K562 (cell line): Measurements from ENCODE around the gene NOL4L. TPM values are rescaled to one million over a fixed set of nuclear protein-coding genes. Genes with fewer than 3 reads are reported as not detected.

Source experiments
- CCAR2 ChIP-seq: fragments of 200-400 bp; formaldehyde crosslinking; IDR thresholded peaks from 2 replicates; pipeline ENCODE4 v1.6.1; 2017; ENCODE audit warnings: mild to moderate bottlenecking, low read depth, low read length
- ESRRA ChIP-seq: fragments of 450-650 bp; IDR thresholded peaks from 2 replicates; pipeline ENCODE4 v1.6.1; 2014; ENCODE audit warnings: low read depth, mild to moderate bottlenecking, moderate library complexity, borderline replicate concordance
- FOXM1 ChIP-seq, 2 experiments: fragments of 450-650 bp in 1 of 2; sonication (generic) in 1 of 2; formaldehyde crosslinking in 1 of 2; IDR thresholded peaks; 2 replicates each; pipeline versions ENCODE4 v1.6.1 to v1.9.0; 2017 to 2022; ENCODE audit warnings: low read depth in 2 of 2, mild to moderate bottlenecking in 2 of 2, missing genetic modification reagents in 1 of 2, moderate library complexity in 1 of 2
- HNRNPUL1 ChIP-seq: fragments of 200-400 bp; formaldehyde crosslinking; IDR thresholded peaks from 2 replicates; pipeline ENCODE4 v1.6.1; 2017; ENCODE audit warnings: low read length
- KLF10 ChIP-seq: fragments of 250-450 bp; sonication (Bioruptor Pico); IDR thresholded peaks from 2 replicates; pipeline ENCODE4 v1.6.1; 2021; ENCODE audit warnings: matching md5 sums
- KLF6 ChIP-seq: fragments of 250-450 bp; sonication (Bioruptor Pico); IDR thresholded peaks from 2 replicates; pipeline ENCODE4 v1.4.0; 2020; ENCODE audit warnings: mild to moderate bottlenecking, moderate library complexity, borderline replicate concordance
- MCM5 ChIP-seq: fragments of 450-650 bp; IDR thresholded peaks from 2 replicates; pipeline ENCODE4 v1.6.1; 2016; ENCODE audit warnings: low read depth
- MTA1 ChIP-seq: fragments of 450-650 bp; IDR thresholded peaks from 2 replicates; pipeline ENCODE4 v1.6.1; 2017; ENCODE audit warnings: borderline replicate concordance
- NBN ChIP-seq: fragments of 450-650 bp; IDR thresholded peaks from 2 replicates; pipeline ENCODE4 v1.6.1; 2016; ENCODE audit warnings: low read depth, mild to moderate bottlenecking
- PHF20 ChIP-seq: fragments of 450-650 bp; IDR thresholded peaks from 2 replicates; pipeline ENCODE4 v1.6.1; 2018; ENCODE audit not compliant: partially characterized antibody
- POLR2H ChIP-seq: IDR thresholded peaks from 2 replicates; pipeline ENCODE4 v1.6.1; 2016; ENCODE audit warnings: missing genetic modification characterization, low read depth, mild to moderate bottlenecking, control low read depth, missing compliant biosample characterization, moderate library complexity
- RBM39 ChIP-seq: fragments of 200-400 bp; formaldehyde crosslinking; optimal IDR thresholded peaks from 2 replicates; pipeline ENCODE3; 2018; ENCODE audit warnings: low read depth, low read length
- SIRT6 ChIP-seq: IDR thresholded peaks from one replicate; pipeline ENCODE4 v1.6.1; 2012; ENCODE audit warnings: low read depth, mild to moderate bottlenecking, control low read depth, inconsistent platforms, low read length, moderate library complexity
- SNIP1 ChIP-seq: fragments of 450-650 bp; IDR thresholded peaks from 2 replicates; pipeline ENCODE4 v1.7.1; 2017; ENCODE audit warnings: low read depth, mild to moderate bottlenecking
- TEAD4 ChIP-seq, 2 experiments: sonication (generic) in 1 of 2; formaldehyde crosslinking in 1 of 2; IDR thresholded peaks; 2 replicates each; pipeline versions ENCODE4 v1.6.1 to v1.8.0; 2012 to 2022; ENCODE audit warnings: borderline replicate concordance in 1 of 2, inconsistent platforms in 1 of 2, low read length in 1 of 2, mild to moderate bottlenecking in 1 of 2, missing genetic modification reagents in 1 of 2
- TFAM ChIP-seq: fragments of 250-450 bp; sonication (Bioruptor Pico); conservative IDR thresholded peaks from 2 replicates; pipeline ENCODE4 v1.5.0; 2021; ENCODE audit warnings: mild to moderate bottlenecking, moderate library complexity
- ZFP30 ChIP-seq: fragments of 250-450 bp; sonication (Bioruptor Pico); IDR thresholded peaks from 2 replicates; pipeline ENCODE4 v1.8.0; 2022; ENCODE audit warnings: moderate library complexity, mild to moderate bottlenecking, inconsistent platforms, borderline replicate concordance
- ZFPM2 ChIP-seq: fragments of 250-450 bp; sonication (Bioruptor Pico); IDR thresholded peaks from 2 replicates; pipeline ENCODE4 v1.5.1; 2022; ENCODE audit warnings: mild to moderate bottlenecking
- ZNF12 ChIP-seq: sonication (generic); formaldehyde crosslinking; IDR thresholded peaks from 2 replicates; pipeline ENCODE4 v1.4.0; 2020; ENCODE audit warnings: mild to moderate bottlenecking, missing genetic modification reagents
- ZNF3 ChIP-seq: fragments of 250-450 bp; sonication (Bioruptor Pico); IDR thresholded peaks from 2 replicates; pipeline ENCODE4 v1.5.0; 2021; ENCODE audit warnings: mild to moderate bottlenecking, moderate library complexity
- ZNF57 ChIP-seq: fragments of 450-650 bp; formaldehyde crosslinking; IDR thresholded peaks from 2 replicates; pipeline ENCODE4 v1.4.0; 2020; ENCODE audit warnings: mild to moderate bottlenecking, moderate library complexity
- ZZZ3 ChIP-seq: fragments of 450-650 bp; IDR thresholded peaks from 2 replicates; pipeline ENCODE4 v1.6.1; 2016; ENCODE audit warnings: antibody characterized with exemption, mild to moderate bottlenecking, moderate library complexity
- polyA plus RNA-seq, 8 experiments: library from polyadenylated mRNA; depleted of rRNA in 4 of 8; stranded (reverse) in 5 of 8; unstranded in 3 of 8; fragments of >200 nt; fragmentation: Nextera tagmentation in 2 of 8; fragmentation: Illumina TruSeq in 1 of 8; extraction: Ambion mirVana in 2 of 8; extraction: Trizol in 1 of 8; gene quantifications; 2 replicates each; pipeline versions ENCODE4 v1.2.1 to v1.2.3, GENCODE V29; 2011 to 2014; ENCODE audit warnings: inconsistent platforms in 1 of 8, missing spikeins in 1 of 8
- total RNA-seq, 7 experiments: library from RNA; depleted of rRNA in 6 of 7; stranded (reverse); fragments of >200 nt in 6 of 7; fragmentation: Illumina TruSeq in 2 of 7; extraction: Trizol in 2 of 7; gene quantifications; 2 replicates each; pipeline versions ENCODE4 v1.2.1 to v1.2.3, GENCODE V29; 2011 to 2021; ENCODE audit warnings: low replicate concordance in 1 of 7
- TF ChIP-seq, protein P1 (sequence below): fragments of 250-450 bp; sonication (Bioruptor Pico); IDR thresholded peaks from 2 replicates; pipeline ENCODE4 v1.6.1; 2021; ENCODE audit warnings: mild to moderate bottlenecking
- TF ChIP-seq, protein P2 (sequence below): fragments of 450-650 bp; conservative IDR thresholded peaks from 2 replicates; pipeline ENCODE4 v1.6.1; 2016; ENCODE audit warnings: missing genetic modification characterization, low read depth, mild to moderate bottlenecking, missing compliant biosample characterization, moderate library complexity
- TF ChIP-seq, protein P3 (sequence below): fragments of 450-650 bp; formaldehyde crosslinking; IDR thresholded peaks from 2 replicates; pipeline ENCODE4 v1.4.0; 2020; ENCODE audit warnings: mild to moderate bottlenecking, mixed read lengths

NOL4L gene
- total and polyA plus RNA-seq, 9 of the 15 experiments (the other 6 are each of a cell fraction or from before 2014, with no cell fraction given), result 5.1 to 36.2 (median 13.6) TPM

DNA sequence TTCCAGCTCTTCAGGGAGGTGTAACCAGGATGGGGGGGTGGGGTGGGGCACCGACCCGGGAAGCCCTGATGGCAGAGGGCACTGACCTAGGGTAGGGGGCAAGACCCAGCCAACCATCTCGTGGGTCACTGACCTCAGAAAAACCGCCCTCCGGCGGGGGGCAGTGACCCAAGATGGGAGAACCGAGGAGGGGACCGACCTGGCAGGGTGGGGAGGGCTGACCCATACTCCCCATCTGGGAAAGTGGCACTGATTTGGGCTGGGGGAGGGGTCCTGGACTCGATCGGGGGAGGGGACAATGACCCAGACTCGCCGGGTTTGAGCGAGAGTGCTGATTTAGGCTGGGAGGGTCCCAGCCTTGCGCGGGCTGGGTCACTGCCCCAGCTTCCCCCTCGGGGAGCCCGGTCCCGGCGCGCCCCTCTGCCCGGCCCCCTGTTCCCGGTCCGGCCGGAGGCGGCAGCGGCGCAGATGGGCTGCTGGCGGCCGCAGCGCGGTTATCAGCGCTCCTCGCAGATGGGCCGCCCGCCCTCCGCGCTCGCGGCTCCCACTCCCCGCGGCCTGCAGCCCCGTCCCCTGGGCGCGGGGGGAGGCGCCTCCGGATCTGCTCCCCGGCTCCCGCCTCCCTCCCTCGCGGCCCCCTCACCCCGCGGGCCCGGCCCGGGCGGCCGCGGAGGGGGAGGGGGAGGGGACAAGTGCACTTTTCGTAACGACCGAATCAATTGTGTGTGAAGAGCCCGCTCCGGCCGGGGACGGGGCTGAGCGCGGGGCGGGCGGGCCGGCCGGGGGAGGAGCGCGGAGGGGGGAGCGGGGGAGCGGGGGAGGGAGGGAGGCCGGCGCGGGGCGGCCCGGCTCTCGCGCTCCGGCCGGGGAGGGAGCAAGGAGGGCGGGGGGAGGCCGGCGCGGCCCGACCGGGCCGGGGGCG lies 2.2 kb downstream of the NOL4L start (continued):
- no peak for TF ChIP-seq FOXM1 (IDR thresholded peaks at IDR 0.05; ENCODE audit: low read depth)
- no peak for TF ChIP-seq FOXM1 (CRISPR knock-in tag; IDR thresholded peaks at IDR 0.05; ENCODE audit: low read depth)
- TF ChIP-seq MCM5, result no peak
- no peak for TF ChIP-seq ZFPM2 (CRISPR knock-in tag)
- no peak for TF ChIP-seq PHF20
- no peak for TF ChIP-seq ZNF3 (CRISPR knock-in tag)
- TF ChIP-seq NBN, result no peak
- TF ChIP-seq, protein P1, sequence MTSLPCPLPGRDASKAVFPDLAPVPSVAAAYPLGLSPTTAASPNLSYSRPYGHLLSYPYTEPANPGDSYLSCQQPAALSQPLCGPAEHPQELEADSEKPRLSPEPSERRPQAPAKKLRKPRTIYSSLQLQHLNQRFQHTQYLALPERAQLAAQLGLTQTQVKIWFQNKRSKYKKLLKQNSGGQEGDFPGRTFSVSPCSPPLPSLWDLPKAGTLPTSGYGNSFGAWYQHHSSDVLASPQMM (CRISPR knock-in tag), result no peak
- no peak; the same call in 1 of the 2 replicates for TF ChIP-seq ESRRA
- no peak for TF ChIP-seq MTA1
- TF ChIP-seq, protein P2, sequence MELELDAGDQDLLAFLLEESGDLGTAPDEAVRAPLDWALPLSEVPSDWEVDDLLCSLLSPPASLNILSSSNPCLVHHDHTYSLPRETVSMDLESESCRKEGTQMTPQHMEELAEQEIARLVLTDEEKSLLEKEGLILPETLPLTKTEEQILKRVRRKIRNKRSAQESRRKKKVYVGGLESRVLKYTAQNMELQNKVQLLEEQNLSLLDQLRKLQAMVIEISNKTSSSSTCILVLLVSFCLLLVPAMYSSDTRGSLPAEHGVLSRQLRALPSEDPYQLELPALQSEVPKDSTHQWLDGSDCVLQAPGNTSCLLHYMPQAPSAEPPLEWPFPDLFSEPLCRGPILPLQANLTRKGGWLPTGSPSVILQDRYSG (tag), result no peak
- no peak for TF ChIP-seq ZFP30 (CRISPR knock-in tag)
- no peak for TF ChIP-seq POLR2H (tag)
- no peak for TF ChIP-seq TEAD4 (IDR thresholded peaks at IDR 0.05; ENCODE audit: low read length)
- no peak for TF ChIP-seq TEAD4 (CRISPR knock-in tag; IDR thresholded peaks at IDR 0.05; ENCODE audit: borderline replicate concordance)
- TF ChIP-seq TFAM, result no peak
- TF ChIP-seq HNRNPUL1, result no peak
- no peak for TF ChIP-seq ZNF57
- TF ChIP-seq CCAR2, result no peak
- TF ChIP-seq, protein P3, sequence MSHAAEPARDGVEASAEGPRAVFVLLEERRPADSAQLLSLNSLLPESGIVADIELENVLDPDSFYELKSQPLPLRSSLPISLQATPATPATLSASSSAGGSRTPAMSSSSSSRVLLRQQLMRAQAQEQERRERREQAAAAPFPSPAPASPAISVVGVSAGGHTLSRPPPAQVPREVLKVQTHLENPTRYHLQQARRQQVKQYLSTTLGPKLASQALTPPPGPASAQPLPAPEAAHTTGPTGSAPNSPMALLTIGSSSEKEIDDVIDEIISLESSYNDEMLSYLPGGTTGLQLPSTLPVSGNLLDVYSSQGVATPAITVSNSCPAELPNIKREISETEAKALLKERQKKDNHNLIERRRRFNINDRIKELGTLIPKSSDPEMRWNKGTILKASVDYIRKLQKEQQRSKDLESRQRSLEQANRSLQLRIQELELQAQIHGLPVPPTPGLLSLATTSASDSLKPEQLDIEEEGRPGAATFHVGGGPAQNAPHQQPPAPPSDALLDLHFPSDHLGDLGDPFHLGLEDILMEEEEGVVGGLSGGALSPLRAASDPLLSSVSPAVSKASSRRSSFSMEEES (CRISPR knock-in tag), result no peak
- TF ChIP-seq RBM39, result no peak
- no peak for TF ChIP-seq ZZZ3
- TF ChIP-seq KLF10, result no peak
- TF ChIP-seq SIRT6, result no peak
- TF ChIP-seq ZNF12 (CRISPR knock-in tag), result no peak
- no peak for TF ChIP-seq KLF6 (CRISPR knock-in tag)
- TF ChIP-seq SNIP1, result no peak
